HG02763 (cell line): ENCODE data around the gene PRMT9.
A peak's percentile ranks its signal among the peaks of the same experiment; 100 is the strongest.

Experiments used
- ATAC-seq: cut with Tn5 transposase; IDR thresholded peaks from one replicate; pipeline ENCODE4 v1.9.1; 2021; ENCODE audit warnings: mild to moderate bottlenecking, moderate library complexity; ENCODE audit not compliant: unreplicated experiment

PRMT9 gene

GRCh38 chr4:147625733-147626132 is 58.2 kb downstream of the PRMT9 start:
- no peak for ATAC-seq

- ATAC-seq, result no peak
Measured at GRCh38 chr4:147620315-147620714, 63.6 kb downstream of the PRMT9 start.

- ATAC-seq, result peak; percentile 8
Measured at GRCh38 chr4:147617841-147618691, 65.9 kb downstream of the PRMT9 start.

- peak; percentile 100 for ATAC-seq
Measured at GRCh38 chr4:147617173-147617840, 66.7 kb downstream of the PRMT9 start, which contains the start of gene TMEM184C. TSS of gene TMEM184C (plus strand) at chr4:147617397. CDS start at chr4:147617957, 560 bp downstream.

GRCh38 chr4:147616849-147617172 is 67.2 kb downstream of the PRMT9 start:
- peak; percentile 6 for ATAC-seq

- ATAC-seq, result no peak
Measured at GRCh38 chr4:147610686-147611085, 73.3 kb downstream of the PRMT9 start.

- ATAC-seq, result no peak
Measured at GRCh38 chr4:147607471-147607870, 76.5 kb downstream of the PRMT9 start.

GRCh38 chr4:147605499-147605898 is 78.5 kb downstream of the PRMT9 start:
- ATAC-seq, result no peak

GRCh38 chr4:147599769-147600168 is 84.2 kb downstream of the PRMT9 start:
- ATAC-seq, result no peak

- no peak for ATAC-seq
Measured at GRCh38 chr4:147599206-147599605, 84.8 kb downstream of the PRMT9 start.

GRCh38 chr4:147597561-147597960 is 86.4 kb downstream of the PRMT9 start:
- ATAC-seq, result no peak

- no peak for ATAC-seq
Measured at GRCh38 chr4:147596981-147597380, 87.0 kb downstream of the PRMT9 start.

- ATAC-seq, result no peak
Measured at GRCh38 chr4:147596377-147596776, 87.6 kb downstream of the PRMT9 start.

- no peak for ATAC-seq
Measured at GRCh38 chr4:147594578-147594977, 89.4 kb downstream of the PRMT9 start.

- ATAC-seq, result no peak
Measured at GRCh38 chr4:147594107-147594506, 89.9 kb downstream of the PRMT9 start.

- no peak for ATAC-seq
Measured at GRCh38 chr4:147591106-147591505, 92.9 kb downstream of the PRMT9 start.

- ATAC-seq, result no peak
Measured at GRCh38 chr4:147590249-147590920, 93.6 kb downstream of the PRMT9 start.

GRCh38 chr4:147589586-147589985 is 94.4 kb downstream of the PRMT9 start:
- no peak for ATAC-seq
